Osteoblast (primary cell): ENCODE measurements around the gene NELL1. TPM values are rescaled to one million over a fixed set of nuclear protein-coding genes. Genes with fewer than 3 reads are reported as not detected.
A peak's percentile ranks its signal among the peaks of the same experiment; 100 is the strongest.

Experiments
- DNase-seq: peaks from one replicate; pipeline ENCODE4 v3.0.0; 2011; ENCODE audit warnings: low spot score, mixed read lengths; ENCODE audit not compliant: insufficient read length; ENCODE audit errors: missing footprints
- H2AFZ ChIP-seq: 2 replicates; pipeline ENCODE4 v1.6.0; 2011; ENCODE audit warnings: mild to moderate bottlenecking, low read length
- H3K27ac ChIP-seq: 2 replicates; pipeline ENCODE4 v1.5.1; 2011; ENCODE audit warnings: mild to moderate bottlenecking, low read depth, low read length, moderate library complexity
- H3K27me3 ChIP-seq: 2 replicates; pipeline ENCODE4 v1.6.0; 2012; ENCODE audit warnings: mild to moderate bottlenecking, control low read depth, inconsistent platforms, low read length, moderate library complexity; ENCODE audit not compliant: insufficient read depth
- H3K36me3 ChIP-seq: 2 replicates; pipeline ENCODE4 v1.5.1; 2011; ENCODE audit warnings: mild to moderate bottlenecking, low read length, control low read depth, moderate library complexity; ENCODE audit not compliant: insufficient read depth
- H3K4me1 ChIP-seq: 2 replicates; pipeline ENCODE4 v1.5.1; 2011; ENCODE audit warnings: mild to moderate bottlenecking, low read length, control low read depth, moderate library complexity; ENCODE audit not compliant: insufficient read depth
- H3K4me2 ChIP-seq: 2 replicates; pipeline ENCODE4 v1.6.0; 2011; ENCODE audit warnings: mild to moderate bottlenecking, low read length; ENCODE audit not compliant: insufficient read depth
- H3K4me3 ChIP-seq: fragments of 200-600 bp; sonication (generic); 3 replicates; pipeline ENCODE4 v1.5.1; 2012; ENCODE audit warnings: mild to moderate bottlenecking, low read length, inconsistent platforms; ENCODE audit not compliant: insufficient read depth
- H3K79me2 ChIP-seq: 2 replicates; pipeline ENCODE4 v1.6.0; 2012; ENCODE audit warnings: mild to moderate bottlenecking, low read length, control low read depth, inconsistent platforms; ENCODE audit not compliant: insufficient read depth
- H3K9me3 ChIP-seq: 2 replicates; pipeline ENCODE4 v1.5.1; 2011; ENCODE audit warnings: low read depth, low read length, control low read depth
- H4K20me1 ChIP-seq: 2 replicates; pipeline ENCODE4 v1.6.0; 2012; ENCODE audit warnings: mild to moderate bottlenecking, low read length, control low read depth; ENCODE audit not compliant: insufficient read depth
- total RNA-seq: library from RNA; depleted of rRNA; stranded (reverse); fragments of >200 nt; gene quantifications from 2 replicates; pipeline ENCODE4 v1.2.3, GENCODE V29; 2012
- TF ChIP-seq, protein P1 (sequence below): IDR thresholded peaks from 2 replicates; pipeline ENCODE4 v1.5.1; 2011; ENCODE audit warnings: mild to moderate bottlenecking, low read depth, low read length, moderate library complexity; ENCODE audit errors: extremely low read depth

The NELL1 gene
- total RNA-seq, 1 donor: not detected

DNA sequence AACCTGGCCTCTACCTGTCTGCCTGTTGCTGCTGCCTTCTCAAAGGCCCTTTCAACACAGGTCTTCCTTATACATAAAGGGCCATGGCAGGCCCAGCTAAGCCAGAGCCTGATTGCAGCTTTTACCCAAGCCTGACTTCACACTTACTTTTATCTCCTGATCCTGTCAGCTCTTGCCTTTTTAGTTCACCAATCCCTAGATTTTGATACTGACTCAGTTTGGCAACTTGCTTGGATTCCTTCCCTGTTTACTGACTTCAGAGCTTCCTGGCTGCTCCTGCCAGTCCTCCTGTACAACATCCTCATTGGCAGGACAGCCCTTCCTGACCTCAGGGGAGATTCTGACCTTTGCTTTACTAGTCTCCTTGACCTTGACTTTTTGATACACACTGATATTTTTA lies 195.2 kb downstream of the NELL1 start:
- no peak for DNase-seq
- Histone ChIP-seq H3K27ac (no peak overlapping the region), H3K9me3 (no peaks in the 10 kb centered on the region), H3K27me3 (no peaks in the 10 kb centered on the region), H3K79me2 (no peaks in the 10 kb centered on the region), H3K4me3 (no peak overlapping the region), H3K36me3 (no peaks in the 10 kb centered on the region), H3K4me2 (no peak overlapping the region), H2AFZ (no peak overlapping the region), H3K4me1 (no peaks in the 10 kb centered on the region), H4K20me1 (no peaks in the 10 kb centered on the region)
- TF ChIP-seq, protein P1, sequence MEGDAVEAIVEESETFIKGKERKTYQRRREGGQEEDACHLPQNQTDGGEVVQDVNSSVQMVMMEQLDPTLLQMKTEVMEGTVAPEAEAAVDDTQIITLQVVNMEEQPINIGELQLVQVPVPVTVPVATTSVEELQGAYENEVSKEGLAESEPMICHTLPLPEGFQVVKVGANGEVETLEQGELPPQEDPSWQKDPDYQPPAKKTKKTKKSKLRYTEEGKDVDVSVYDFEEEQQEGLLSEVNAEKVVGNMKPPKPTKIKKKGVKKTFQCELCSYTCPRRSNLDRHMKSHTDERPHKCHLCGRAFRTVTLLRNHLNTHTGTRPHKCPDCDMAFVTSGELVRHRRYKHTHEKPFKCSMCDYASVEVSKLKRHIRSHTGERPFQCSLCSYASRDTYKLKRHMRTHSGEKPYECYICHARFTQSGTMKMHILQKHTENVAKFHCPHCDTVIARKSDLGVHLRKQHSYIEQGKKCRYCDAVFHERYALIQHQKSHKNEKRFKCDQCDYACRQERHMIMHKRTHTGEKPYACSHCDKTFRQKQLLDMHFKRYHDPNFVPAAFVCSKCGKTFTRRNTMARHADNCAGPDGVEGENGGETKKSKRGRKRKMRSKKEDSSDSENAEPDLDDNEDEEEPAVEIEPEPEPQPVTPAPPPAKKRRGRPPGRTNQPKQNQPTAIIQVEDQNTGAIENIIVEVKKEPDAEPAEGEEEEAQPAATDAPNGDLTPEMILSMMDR: no peak

DNA sequence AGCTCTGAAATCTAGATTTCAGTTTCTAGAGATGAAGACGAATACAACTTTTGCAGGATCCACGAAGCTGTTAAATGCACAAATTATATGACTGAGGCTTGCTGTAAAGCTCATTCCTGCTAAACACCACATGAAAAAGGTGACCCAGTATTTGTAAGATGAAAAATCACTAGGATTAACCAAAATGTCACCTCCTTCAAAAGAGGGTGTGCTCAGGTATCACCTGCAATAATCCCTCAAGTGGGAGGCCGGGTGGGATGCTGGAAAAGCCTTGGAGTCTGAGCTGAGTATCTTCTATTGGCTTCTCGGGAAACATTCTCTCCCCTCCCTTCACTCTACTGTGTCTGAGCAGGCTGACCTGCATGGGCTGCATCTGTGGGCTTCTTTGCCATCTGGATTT lies 195.8 kb downstream of the NELL1 start:
- no peak overlapping the region for H2AFZ ChIP-seq
- TF ChIP-seq, protein P1: no peak
- no peaks in the 10 kb centered on the region for H3K79me2 ChIP-seq
- H3K9me3 ChIP-seq: no peaks in the 10 kb centered on the region
- no peaks in the 10 kb centered on the region for H4K20me1 ChIP-seq
- H3K4me1 ChIP-seq: no peaks in the 10 kb centered on the region
- H3K36me3 ChIP-seq: no peaks in the 10 kb centered on the region
- no peaks in the 10 kb centered on the region for H3K27me3 ChIP-seq
- no peak overlapping the region for H3K4me3 ChIP-seq
- DNase-seq: peak; percentile 76
- H3K4me2 ChIP-seq: no peak overlapping the region
- H3K27ac ChIP-seq: no peak overlapping the region

DNA sequence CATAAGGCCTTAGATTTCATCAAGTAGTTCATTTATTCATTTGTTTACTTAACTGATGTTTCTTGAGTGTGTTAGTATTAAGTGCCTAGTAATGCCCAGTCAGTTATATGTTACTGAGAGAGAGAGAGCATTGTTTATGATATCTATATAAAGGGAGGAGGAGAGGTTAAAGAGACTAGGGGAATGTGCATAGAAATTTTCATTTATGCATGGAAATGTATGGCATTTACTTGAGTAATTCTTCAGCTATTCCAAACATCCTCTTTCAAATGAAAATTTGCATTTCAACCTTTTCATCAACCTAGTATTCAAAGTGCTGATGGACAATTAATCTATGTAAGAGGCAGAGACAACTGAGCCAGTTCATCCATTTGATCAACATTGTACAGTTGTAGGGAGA lies 199.7 kb downstream of the NELL1 start:
- Histone ChIP-seq H3K36me3 (no peaks in the 10 kb centered on the region), H3K4me1 (no peaks in the 10 kb centered on the region), H3K4me3 (no peak overlapping the region), H3K79me2 (no peaks in the 10 kb centered on the region), H3K27me3 (no peaks in the 10 kb centered on the region), H3K4me2 (no peak overlapping the region), H3K27ac (no peak overlapping the region), H3K9me3 (no peaks in the 10 kb centered on the region), H2AFZ (no peak overlapping the region), H4K20me1 (no peaks in the 10 kb centered on the region)
- TF ChIP-seq, protein P1: no peak
- DNase-seq: no peak

DNA sequence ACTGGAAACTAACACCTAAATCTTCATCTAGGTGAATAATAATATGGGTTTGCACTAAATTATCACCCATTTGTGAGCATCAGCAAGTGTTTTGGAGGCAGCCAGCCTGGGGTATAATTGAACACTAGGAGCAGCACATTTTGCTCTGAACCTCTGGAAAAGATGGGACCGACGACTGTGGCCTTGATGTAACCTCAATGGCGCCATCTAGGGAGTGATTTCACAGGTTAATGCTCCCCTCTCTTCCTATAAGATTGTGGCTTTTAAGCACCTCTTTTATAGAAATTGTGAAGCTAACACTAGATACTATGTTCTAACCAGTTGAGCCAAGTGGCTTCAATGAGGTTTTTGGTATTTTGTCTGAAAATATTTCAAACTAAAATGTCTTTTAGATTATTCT lies 203.7 kb downstream of the NELL1 start:
- Histone ChIP-seq H3K27me3 (no peaks in the 10 kb centered on the region), H3K4me2 (no peak overlapping the region), H3K27ac (no peak overlapping the region), H3K9me3 (no peaks in the 10 kb centered on the region), H2AFZ (no peak overlapping the region), H3K79me2 (no peaks in the 10 kb centered on the region), H3K4me3 (no peak overlapping the region), H4K20me1 (no peaks in the 10 kb centered on the region), H3K36me3 (no peaks in the 10 kb centered on the region), H3K4me1 (no peaks in the 10 kb centered on the region)
- TF ChIP-seq, protein P1: no peak
- DNase-seq: no peak
